Keratinocyte (primary cell): ENCODE measurements around the gene TBC1D10B.

Experiments
- EZH2 ChIP-seq: IDR thresholded peaks from one replicate; pipeline ENCODE4 v1.6.1; 2012; ENCODE audit warnings: inconsistent platforms, mild to moderate bottlenecking, low read length, moderate library complexity
- TF ChIP-seq, protein P1 (sequence below), 3 experiments: IDR thresholded peaks in 1 of 3; conservative IDR thresholded peaks in 1 of 3; optimal IDR thresholded peaks in 1 of 3; 2 replicates in 2 of 3; 3 replicates in 1 of 3; pipeline versions ENCODE3 to v1.5.1; 2011; ENCODE audit warnings: low read length in 3 of 3, mild to moderate bottlenecking in 3 of 3, moderate library complexity in 2 of 3, control low read depth in 1 of 3, inconsistent platforms in 1 of 3; ENCODE audit not compliant: insufficient read depth in 2 of 3; ENCODE audit errors: extremely low read depth in 1 of 3

DNA sequence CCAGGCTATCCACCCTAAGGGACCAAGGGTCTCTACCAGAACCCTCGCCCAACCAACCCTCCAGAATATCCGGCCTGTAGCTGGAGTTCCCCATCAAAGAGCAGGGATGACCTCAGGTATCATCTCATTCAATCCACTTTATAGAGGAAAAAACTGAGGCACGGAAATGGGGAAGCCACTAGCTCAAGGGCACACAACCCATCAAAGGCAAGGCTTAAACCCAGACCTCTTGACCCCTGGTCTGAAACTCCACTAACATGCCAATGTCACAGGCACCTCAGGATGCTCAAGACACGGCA is 1.6 kb downstream of the TBC1D10B start:
- TF ChIP-seq, protein P1, sequence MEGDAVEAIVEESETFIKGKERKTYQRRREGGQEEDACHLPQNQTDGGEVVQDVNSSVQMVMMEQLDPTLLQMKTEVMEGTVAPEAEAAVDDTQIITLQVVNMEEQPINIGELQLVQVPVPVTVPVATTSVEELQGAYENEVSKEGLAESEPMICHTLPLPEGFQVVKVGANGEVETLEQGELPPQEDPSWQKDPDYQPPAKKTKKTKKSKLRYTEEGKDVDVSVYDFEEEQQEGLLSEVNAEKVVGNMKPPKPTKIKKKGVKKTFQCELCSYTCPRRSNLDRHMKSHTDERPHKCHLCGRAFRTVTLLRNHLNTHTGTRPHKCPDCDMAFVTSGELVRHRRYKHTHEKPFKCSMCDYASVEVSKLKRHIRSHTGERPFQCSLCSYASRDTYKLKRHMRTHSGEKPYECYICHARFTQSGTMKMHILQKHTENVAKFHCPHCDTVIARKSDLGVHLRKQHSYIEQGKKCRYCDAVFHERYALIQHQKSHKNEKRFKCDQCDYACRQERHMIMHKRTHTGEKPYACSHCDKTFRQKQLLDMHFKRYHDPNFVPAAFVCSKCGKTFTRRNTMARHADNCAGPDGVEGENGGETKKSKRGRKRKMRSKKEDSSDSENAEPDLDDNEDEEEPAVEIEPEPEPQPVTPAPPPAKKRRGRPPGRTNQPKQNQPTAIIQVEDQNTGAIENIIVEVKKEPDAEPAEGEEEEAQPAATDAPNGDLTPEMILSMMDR (optimal IDR thresholded peaks at IDR 0.05 in 1 of 3, IDR thresholded peaks at IDR 0.05 in 1 of 3, conservative IDR thresholded peaks at IDR 0.05 in 1 of 3; ENCODE audit: extremely low read depth in 1 of 3, insufficient read depth in 2 of 3, low read length in 3 of 3): no peak
- TF ChIP-seq EZH2: no peak
